GM12878 (cell line): ENCODE data around the gene PCSK6. TPM values are rescaled to one million over a fixed set of nuclear protein-coding genes. Genes with fewer than 3 reads are reported as not detected.

Experiments
- ATAC-seq: fragments of 200-7000 bp; cut with Tn5 transposase; 3 replicates; pipeline ENCODE4 v1.9.1; 2020; ENCODE audit warnings: mild to moderate bottlenecking, moderate library complexity
- BruUV-seq: library from RNA; stranded (reverse); fragments of 400-500 nt; replicated peaks from 2 replicates; lab custom pipeline; 2021; lab: Mats Ljungman, UMichigan
- CTCF ChIA-PET: fragments of 300-600 bp; sonication (Branson Sonifier 250); formaldehyde crosslinking; extraction: SDS; loops from one replicate; lab custom pipeline; 2021; ENCODE audit warnings: inconsistent platforms; lab: Yijun Ruan, JAX
- POLR2A ChIA-PET: fragments of 350-600 bp; formaldehyde crosslinking; extraction: SDS; loops from one replicate; lab custom pipeline; 2021; ENCODE audit warnings: inconsistent platforms; lab: Charles Lee
- RAD21 ChIA-PET: fragments of 300-600 bp; sonication (Branson Sonifier 250); formaldehyde crosslinking; loops from one replicate; lab custom pipeline; 2023; ENCODE audit warnings: antibody characterized with exemption; ENCODE audit not compliant: unreplicated experiment; lab: Charles Lee
- SMC1A ChIA-PET: fragments of 300-600 bp; sonication (Branson Sonifier 250); formaldehyde crosslinking; loops from one replicate; lab custom pipeline; 2023; ENCODE audit not compliant: unreplicated experiment, uncharacterized antibody; lab: Charles Lee
- DNase-seq: peaks from one replicate; pipeline ENCODE4 v3.0.0-alpha.2; 2011; ENCODE audit warnings: low read depth, low spot score
- FAIRE-seq: peaks from 3 replicates; lab custom pipeline; 2011; peaks lifted over from hg19 to GRCh38; lab: Jason Lieb, UNC
- H2AFZ ChIP-seq: 2 replicates; pipeline ENCODE4 v1.6.0; 2011; ENCODE audit warnings: low read depth, low read length, control low read depth; ENCODE audit not compliant: control insufficient read depth
- H3K27ac ChIP-seq: 2 replicates; pipeline ENCODE4 v1.5.1; 2011; ENCODE audit warnings: control low read depth; ENCODE audit not compliant: control insufficient read depth, insufficient read depth
- H3K27me3 ChIP-seq, 2 experiments: replicated peaks in 1 of 2; 2 replicates each; pipeline versions ENCODE4 v1.6.0 to v1.6.1; 2011; ENCODE audit warnings: low read length in 1 of 2; ENCODE audit not compliant: control insufficient read depth in 2 of 2, insufficient read depth in 2 of 2
- H3K36me3 ChIP-seq, 2 experiments: 2 replicates each; pipeline ENCODE4 v1.5.1; 2011; ENCODE audit warnings: low read length in 1 of 2; ENCODE audit not compliant: control insufficient read depth in 2 of 2, insufficient read depth in 2 of 2
- H3K4me1 ChIP-seq: 2 replicates; pipeline ENCODE4 v1.6.1; 2011; ENCODE audit warnings: mild to moderate bottlenecking, low read length, moderate library complexity, mixed read lengths; ENCODE audit not compliant: control insufficient read depth, insufficient read depth
- H3K4me2 ChIP-seq: 2 replicates; pipeline ENCODE4 v1.6.0; 2011; ENCODE audit warnings: control low read depth; ENCODE audit not compliant: control insufficient read depth, insufficient read depth
- H3K4me3 ChIP-seq: fragments of 200-600 bp; sonication (generic); 2 replicates; pipeline ENCODE4 v1.5.1; 2016
- H3K79me2 ChIP-seq: 2 replicates; pipeline ENCODE4 v1.6.0; 2011; ENCODE audit warnings: low read length; ENCODE audit not compliant: control insufficient read depth, insufficient read depth
- H3K9ac ChIP-seq: 2 replicates; pipeline ENCODE4 v1.8.0; 2011; ENCODE audit warnings: low read length, control low read depth, mixed read lengths; ENCODE audit not compliant: control insufficient read depth, insufficient read depth
- H3K9me3 ChIP-seq: replicated peaks from 3 replicates; pipeline ENCODE4 v1.5.1; 2011; ENCODE audit warnings: mild to moderate bottlenecking, low read length; ENCODE audit not compliant: control insufficient read depth, insufficient read depth
- H4K20me1 ChIP-seq: 2 replicates; pipeline ENCODE4 v1.6.0; 2011; ENCODE audit not compliant: control insufficient read depth, insufficient read depth
- ATF7 ChIP-seq: fragments of 450-650 bp; IDR thresholded peaks from 2 replicates; pipeline ENCODE4 v1.6.1; 2016; ENCODE audit warnings: low read depth, mild to moderate bottlenecking
- CEBPZ ChIP-seq: fragments of 150-350 bp; IDR thresholded peaks from 2 replicates; pipeline ENCODE4 v1.6.1; 2016; ENCODE audit warnings: low read depth, low read length
- CHD1 ChIP-seq: IDR thresholded peaks from 2 replicates; pipeline ENCODE4 v1.6.1; 2012; ENCODE audit warnings: low read depth, low read length, improper control_type of control experiment
- E2F4 ChIP-seq: IDR thresholded peaks from 2 replicates; pipeline ENCODE4 v1.6.1; 2012; ENCODE audit warnings: low read depth, low read length, improper control_type of control experiment
- E4F1 ChIP-seq: fragments of 450-650 bp; IDR thresholded peaks from 2 replicates; pipeline ENCODE4 v1.6.1; 2018; ENCODE audit warnings: borderline replicate concordance, mild to moderate bottlenecking; ENCODE audit not compliant: partially characterized antibody
- IRF4 ChIP-seq: IDR thresholded peaks from 2 replicates; pipeline ENCODE4 v1.6.1; 2011; ENCODE audit warnings: low read depth, low read length
- JUND ChIP-seq: IDR thresholded peaks from 2 replicates; pipeline ENCODE4 v1.6.1; 2012; ENCODE audit warnings: low read depth, mild to moderate bottlenecking, low read length, improper control_type of control experiment, moderate library complexity
- NRF1 ChIP-seq: conservative IDR thresholded peaks from 2 replicates; pipeline ENCODE4 v1.6.1; 2011; ENCODE audit warnings: mild to moderate bottlenecking, low read depth, low read length, improper control_type of control experiment
- PAX8 ChIP-seq: fragments of 450-650 bp; IDR thresholded peaks from 2 replicates; pipeline ENCODE4 v1.6.1; 2017; ENCODE audit warnings: mild to moderate bottlenecking, moderate library complexity
- SMC3 ChIP-seq: IDR thresholded peaks from 2 replicates; pipeline ENCODE4 v1.6.1; 2011; ENCODE audit warnings: low read length, improper control_type of control experiment, borderline replicate concordance
- ZSCAN29 ChIP-seq: fragments of 450-650 bp; IDR thresholded peaks from 2 replicates; pipeline ENCODE4 v1.6.1; 2017; ENCODE audit warnings: mild to moderate bottlenecking, moderate library complexity
- WGBS: methylation state at CpG from one replicate; pipeline ENCODE4 v1.1.6; 2016; ENCODE audit warnings: low lambda C conversion rate; ENCODE audit not compliant: insufficient replicate concordance, insufficient coverage; ENCODE audit errors: missing lambda C conversion rate; 5-methylcytosine and 5-hydroxymethylcytosine counted together
- in situ Hi-C: fragments of 300-500 bp; cut with MboI; formaldehyde crosslinking; loops from 9 replicates; pipeline ENCODE4 v1.14.3; 2018; ENCODE audit warnings: mixed read lengths
- intact Hi-C: fragments of 100-400 bp; cut with micrococcal nuclease; formaldehyde crosslinking; loops from one replicate; pipeline ENCODE4 v1.14.2; 2022; ENCODE audit not compliant: unreplicated experiment
- polyA plus RNA-seq, 11 experiments: library from polyadenylated mRNA; depleted of rRNA in 4 of 11; unstranded in 6 of 11; stranded (reverse) in 5 of 11; fragments of >200 nt; fragmentation: Nextera tagmentation in 4 of 11; fragmentation: Illumina TruSeq in 1 of 11; extraction: Ambion mirVana in 4 of 11; extraction: Trizol in 1 of 11; gene quantifications; 1 replicate in 1 of 11; 2 replicates in 10 of 11; pipeline versions ENCODE4 v1.2.1 to v1.2.3, GENCODE V29; 2011 to 2016; ENCODE audit warnings: inconsistent platforms in 2 of 11, missing spikeins in 2 of 11, low read depth in 1 of 11
- total RNA-seq, 4 experiments: library from RNA; depleted of rRNA in 3 of 4; stranded (reverse); fragments of >200 nt in 3 of 4; fragmentation: Illumina TruSeq in 1 of 4; extraction: Trizol in 1 of 4; gene quantifications; 2 replicates each; pipeline versions ENCODE4 v1.2.1 to v1.2.3, GENCODE V29; 2013 to 2021
- TF ChIP-seq, protein P1 (sequence below): IDR thresholded peaks from 2 replicates; pipeline ENCODE4 v1.6.1; 2011; ENCODE audit warnings: low read depth, low read length, improper control_type of control experiment, borderline replicate concordance
- TF ChIP-seq, protein P2 (sequence below): IDR thresholded peaks from 2 replicates; pipeline ENCODE4 v1.6.1; 2011; ENCODE audit warnings: mild to moderate bottlenecking, low read depth, low read length, moderate library complexity; ENCODE audit not compliant: insufficient replicate concordance

PCSK6 gene
- total and polyA plus RNA-seq, 10 of the 15 experiments (the other 5 are each of a cell fraction or from before 2014, with no cell fraction given), result 0.19 to 0.67 (median 0.25) TPM; not detected in 4

- H3K4me3 ChIP-seq, result no peak overlapping the region
- 31% methylated on average over 13 of the region's 13 CpGs for WGBS
- no TSS peak for BruUV-seq
- no peaks in the 10 kb centered on the region for H3K36me3 ChIP-seq
- ChIA-PET CTCF (no interaction called here), SMC1A (no interaction called here), RAD21 (no interaction called here), POLR2A (no interaction called here)
- FAIRE-seq (no peak), ATAC-seq (no peak), DNase-seq (no peak)
- H3K27ac ChIP-seq, result no peak overlapping the region
- in situ Hi-C loops (no loop called here), intact Hi-C loops (no loop called here)
- H2AFZ ChIP-seq, result no peak overlapping the region
- no peaks in the 10 kb centered on the region for H4K20me1 ChIP-seq
- no peaks in the 10 kb centered on the region for H3K79me2 ChIP-seq
- no peaks in the 10 kb centered on the region for H3K4me1 ChIP-seq
- H3K9me3 ChIP-seq, result no peaks in the 10 kb centered on the region
- no peak overlapping the region for H3K4me2 ChIP-seq
- no peak overlapping the region for H3K9ac ChIP-seq
- peaks cover 0 to 2% of the 10 kb centered on the region in 2 experiments; a peak in 2 of 4 replicates for H3K27me3 ChIP-seq
- TF ChIP-seq PAX8 (no peak), E4F1 (no peak), ZSCAN29 (no peak), SMC3 (no peak), IRF4 (no peak), CHD1 (no peak), E2F4 (no peak), NRF1 (no peak), ATF7 (no peak), JUND (no peak), CEBPZ (no peak)
- TF ChIP-seq, protein P1, sequence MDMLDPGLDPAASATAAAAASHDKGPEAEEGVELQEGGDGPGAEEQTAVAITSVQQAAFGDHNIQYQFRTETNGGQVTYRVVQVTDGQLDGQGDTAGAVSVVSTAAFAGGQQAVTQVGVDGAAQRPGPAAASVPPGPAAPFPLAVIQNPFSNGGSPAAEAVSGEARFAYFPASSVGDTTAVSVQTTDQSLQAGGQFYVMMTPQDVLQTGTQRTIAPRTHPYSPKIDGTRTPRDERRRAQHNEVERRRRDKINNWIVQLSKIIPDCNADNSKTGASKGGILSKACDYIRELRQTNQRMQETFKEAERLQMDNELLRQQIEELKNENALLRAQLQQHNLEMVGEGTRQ, result no peak
- TF ChIP-seq, protein P2, sequence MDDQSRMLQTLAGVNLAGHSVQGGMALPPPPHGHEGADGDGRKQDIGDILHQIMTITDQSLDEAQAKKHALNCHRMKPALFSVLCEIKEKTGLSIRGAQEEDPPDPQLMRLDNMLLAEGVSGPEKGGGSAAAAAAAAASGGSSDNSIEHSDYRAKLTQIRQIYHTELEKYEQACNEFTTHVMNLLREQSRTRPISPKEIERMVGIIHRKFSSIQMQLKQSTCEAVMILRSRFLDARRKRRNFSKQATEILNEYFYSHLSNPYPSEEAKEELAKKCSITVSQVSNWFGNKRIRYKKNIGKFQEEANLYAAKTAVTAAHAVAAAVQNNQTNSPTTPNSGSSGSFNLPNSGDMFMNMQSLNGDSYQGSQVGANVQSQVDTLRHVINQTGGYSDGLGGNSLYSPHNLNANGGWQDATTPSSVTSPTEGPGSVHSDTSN, result no peak
These were observed 44.0 kb upstream of the PCSK6 start for GRCh38 chr15:101533371-101534140.
